ENCODE measurements around the gene CYP2E1.
"Not testable (repeated sequence)": the region's sequence is repeated elsewhere in the genome, so short reads cannot be mapped to it uniquely, and the experiment has no call there.

The CYP2E1 gene

GRCh38 chr10:133526957-133527588, at the start of gene CYP2E1:
CYP2E1 (plus strand) TSS chr10:133527363; CDS start chr10:133527396, 33 bp downstream.
- TF ChIP-seq, protein P1, sequence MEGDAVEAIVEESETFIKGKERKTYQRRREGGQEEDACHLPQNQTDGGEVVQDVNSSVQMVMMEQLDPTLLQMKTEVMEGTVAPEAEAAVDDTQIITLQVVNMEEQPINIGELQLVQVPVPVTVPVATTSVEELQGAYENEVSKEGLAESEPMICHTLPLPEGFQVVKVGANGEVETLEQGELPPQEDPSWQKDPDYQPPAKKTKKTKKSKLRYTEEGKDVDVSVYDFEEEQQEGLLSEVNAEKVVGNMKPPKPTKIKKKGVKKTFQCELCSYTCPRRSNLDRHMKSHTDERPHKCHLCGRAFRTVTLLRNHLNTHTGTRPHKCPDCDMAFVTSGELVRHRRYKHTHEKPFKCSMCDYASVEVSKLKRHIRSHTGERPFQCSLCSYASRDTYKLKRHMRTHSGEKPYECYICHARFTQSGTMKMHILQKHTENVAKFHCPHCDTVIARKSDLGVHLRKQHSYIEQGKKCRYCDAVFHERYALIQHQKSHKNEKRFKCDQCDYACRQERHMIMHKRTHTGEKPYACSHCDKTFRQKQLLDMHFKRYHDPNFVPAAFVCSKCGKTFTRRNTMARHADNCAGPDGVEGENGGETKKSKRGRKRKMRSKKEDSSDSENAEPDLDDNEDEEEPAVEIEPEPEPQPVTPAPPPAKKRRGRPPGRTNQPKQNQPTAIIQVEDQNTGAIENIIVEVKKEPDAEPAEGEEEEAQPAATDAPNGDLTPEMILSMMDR (IDR thresholded peaks at IDR 0.05; ENCODE audit: low read depth, low read length): no peak
- H3K4me3 ChIP-seq (ENCODE audit: low read depth, low read length): no peak within 1 kb of the TSS

DNA sequence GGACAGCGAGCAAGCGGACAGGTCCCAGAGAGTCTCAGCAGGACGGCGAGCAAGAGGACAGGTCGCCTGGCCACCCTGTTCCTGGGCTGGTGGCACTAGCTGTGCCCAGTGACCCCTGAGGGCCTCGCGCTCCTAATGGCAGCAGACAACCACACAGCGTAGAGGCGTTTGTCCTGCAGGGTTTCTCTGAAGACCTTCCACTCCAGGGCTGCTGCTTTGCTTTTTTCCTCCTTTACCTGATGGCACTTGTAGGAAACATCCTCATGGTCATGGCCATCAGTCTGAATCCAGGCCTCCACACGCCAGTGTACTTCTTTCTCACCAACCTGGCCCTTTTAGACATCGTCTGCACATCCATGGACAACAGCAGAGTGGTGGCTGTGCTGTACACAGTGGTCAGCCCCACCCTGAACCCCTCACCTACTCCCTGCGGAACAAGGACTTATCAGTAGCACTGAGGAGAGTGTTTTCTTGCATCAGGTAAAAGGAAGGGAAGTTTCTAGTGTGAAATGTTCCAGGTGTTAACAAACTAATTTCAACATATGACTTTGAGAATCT, 46.0 kb upstream of the CYP2E1 start:
- TF ChIP-seq, protein P1 (IDR thresholded peaks at IDR 0.05; ENCODE audit: low read depth, low read length): no peak
- H3K4me3 ChIP-seq (ENCODE audit: low read depth, low read length): no peak overlapping the region

DNA sequence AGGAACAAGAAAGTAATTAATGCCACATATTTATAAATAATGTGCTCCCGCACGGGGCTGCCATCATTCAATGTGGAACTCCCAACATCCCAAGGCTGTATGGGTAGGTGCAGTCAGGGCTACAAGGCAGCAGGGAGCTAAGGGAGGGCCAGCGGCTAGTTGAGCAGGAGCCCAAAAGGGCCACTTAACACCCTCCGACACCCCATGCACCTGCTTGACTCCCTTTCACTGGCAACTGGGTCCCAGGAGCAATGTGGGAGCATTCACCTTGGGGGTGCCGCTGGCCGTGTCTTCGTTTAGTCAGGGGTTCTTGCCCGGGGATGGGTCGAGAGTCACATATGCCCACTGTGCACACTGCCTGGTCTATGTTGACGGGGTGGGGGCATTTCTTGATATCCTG, 45.5 kb upstream of the CYP2E1 start:
- H3K4me3 ChIP-seq (ENCODE audit: low read depth, low read length): no peak overlapping the region
- TF ChIP-seq, protein P1 (IDR thresholded peaks at IDR 0.05; ENCODE audit: low read depth, low read length): no peak

- H3K4me3 ChIP-seq (ENCODE audit: low read depth, low read length): no peak overlapping the region
- TF ChIP-seq, protein P1 (IDR thresholded peaks at IDR 0.05; ENCODE audit: low read depth, low read length): no peak
These were observed 42.3 kb upstream of the CYP2E1 start for GRCh38 chr10:133484818-133485217.

- TF ChIP-seq, protein P1 (IDR thresholded peaks at IDR 0.05; ENCODE audit: low read depth, low read length): no peak
- H3K4me3 ChIP-seq (ENCODE audit: low read depth, low read length): no peak overlapping the region
These were observed 40.1 kb upstream of the CYP2E1 start for GRCh38 chr10:133487085-133487484.

DNA sequence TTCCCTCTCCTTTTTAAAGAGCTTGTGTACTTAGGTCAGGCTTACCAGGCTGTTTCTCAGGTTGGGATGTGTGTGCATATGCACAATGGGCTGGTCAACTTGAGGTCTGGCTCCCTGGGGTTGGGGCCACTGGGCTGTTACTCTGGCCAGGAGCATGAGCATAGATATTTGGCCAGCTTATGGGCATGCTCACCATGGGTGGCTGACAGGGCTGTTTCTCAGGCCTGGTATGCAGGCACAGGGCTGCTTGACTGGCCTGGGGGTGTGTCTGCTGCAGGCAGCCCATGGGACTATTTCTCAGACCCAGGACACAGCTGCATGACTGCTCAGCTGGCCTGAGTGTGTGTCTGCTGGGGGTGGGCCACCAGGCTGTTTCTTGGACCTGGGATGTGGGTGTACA, 38.8 kb upstream of the CYP2E1 start:
- H3K4me3 ChIP-seq (ENCODE audit: low read depth, low read length): no peak overlapping the region
- TF ChIP-seq, protein P1 (IDR thresholded peaks at IDR 0.05; ENCODE audit: low read depth, low read length): no peak

GRCh38 chr10:133489816-133490588, 37.2 kb upstream of the CYP2E1 start:
- no peak overlapping the region for H3K4me3 ChIP-seq (ENCODE audit: low read depth, low read length)
- TF ChIP-seq, protein P1 (IDR thresholded peaks at IDR 0.05; ENCODE audit: low read depth, low read length): no peak

DNA sequence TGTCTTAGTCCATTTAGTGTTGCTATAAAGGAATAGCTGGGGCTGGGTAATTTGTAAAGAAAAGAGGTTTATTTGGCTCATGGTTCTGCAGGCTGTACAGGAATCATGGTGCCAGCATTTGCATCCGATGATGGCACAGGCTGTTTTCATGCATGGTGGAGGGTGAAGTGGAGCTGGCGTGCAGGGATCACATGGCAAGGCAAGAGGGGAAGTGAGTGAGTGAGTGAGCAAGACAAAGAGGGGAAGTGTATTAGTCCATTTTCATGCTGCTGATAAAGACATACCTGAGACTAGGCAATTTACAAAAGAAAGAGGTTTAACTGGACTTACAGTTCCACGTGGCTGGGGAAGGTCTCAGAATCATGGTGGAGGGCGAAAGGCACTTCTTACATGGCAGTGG, 33.6 kb upstream of the CYP2E1 start:
- H3K4me3 ChIP-seq (ENCODE audit: low read depth, low read length): not testable (repeated sequence)

Data from WI38 (cell line).